Upper lobe of left lung (tissue), 6 donors: ENCODE results near the gene SATB2. TPM values are rescaled to one million over a fixed set of nuclear protein-coding genes. Genes with fewer than 3 reads are reported as not detected.

ENCODE experiments used
- ATAC-seq, 2 donors: fragments of 200-7000 bp; cut with Tn5 transposase; one replicate each; pipeline ENCODE4 v1.9.1; 2022; ENCODE audit warnings: mild to moderate bottlenecking in 2 of 2, moderate library complexity in 2 of 2; ENCODE audit not compliant: low FRiP score in 2 of 2
- DNase-seq, 2 donors: peaks; one replicate each; pipeline ENCODE4 v3.0.0-alpha.2; 2019 to 2020
- H3K27ac ChIP-seq, 4 donors: fragments of 200-600 bp; sonication (generic); one replicate each; pipeline ENCODE4 v1.5.1; 2016 to 2019
- H3K27me3 ChIP-seq, 4 donors: fragments of 200-600 bp; sonication (generic); one replicate each; pipeline ENCODE4 v1.5.1; 2017 to 2019
- H3K36me3 ChIP-seq, 4 donors: fragments of 200-600 bp; sonication (generic); one replicate each; pipeline ENCODE4 v1.5.1; 2016 to 2019
- H3K4me1 ChIP-seq, 4 donors: fragments of 200-600 bp; sonication (generic); one replicate each; pipeline ENCODE4 v1.5.1; 2018 to 2019
- H3K4me3 ChIP-seq, 4 donors: fragments of 200-600 bp; sonication (generic); one replicate each; pipeline ENCODE4 v1.5.1; 2017 to 2019; ENCODE audit warnings: mild to moderate bottlenecking in 2 of 4, moderate library complexity in 1 of 4
- H3K9me3 ChIP-seq, 4 donors: fragments of 200-600 bp; sonication (generic); one replicate each; pipeline ENCODE4 v1.5.1; 2018 to 2019
- EP300 ChIP-seq, 4 donors: sonication (generic); formaldehyde crosslinking; IDR thresholded peaks; one replicate each; pipeline ENCODE4 v1.5.1; 2017; ENCODE audit warnings: antibody characterized with exemption in 4 of 4, control low read depth in 2 of 4
- POLR2A ChIP-seq, 4 donors: fragments of 450-650 bp; IDR thresholded peaks; one replicate each; pipeline ENCODE4 v1.5.1; 2016 to 2017; ENCODE audit warnings: antibody characterized with exemption in 4 of 4, mild to moderate bottlenecking in 2 of 4
- POLR2AphosphoS5 ChIP-seq, 2 donors: sonication (generic); formaldehyde crosslinking; IDR thresholded peaks; one replicate each; pipeline ENCODE4 v1.5.1; 2017; ENCODE audit warnings: antibody characterized with exemption in 2 of 2
- WGBS, 2 donors: methylation state at CpG; one replicate each; pipeline ENCODE4 v1.1.5; 2017 to 2018; 5-methylcytosine and 5-hydroxymethylcytosine counted together
- total RNA-seq, 6 donors: library from RNA; depleted of rRNA in 4 of 6; stranded (reverse); fragments of >200 nt in 4 of 6; gene quantifications; one replicate each; pipeline versions ENCODE4 v1.1.0 to v1.2.1, GENCODE V29; 2016 to 2021
- TF ChIP-seq, protein P1 (sequence below), 6 experiments: fragments of 450-650 bp in 4 of 6; fragments of 200-600 bp in 2 of 6; sonication (generic) in 2 of 6; IDR thresholded peaks; one replicate each; pipeline ENCODE4 v1.5.1; 2016 to 2019; ENCODE audit warnings: antibody characterized with exemption in 6 of 6
- donor health status: DM: no; HTN: no; CAD: no; lungs with moderate emphysema.
- donor health status: DM: no; HTN: yes; CAD: no; lungs with severe emphysema.

SATB2 gene
- total RNA-seq, 6 donors from 2014 or later: 1.7 to 9.4 (median 3.1) TPM

DNA sequence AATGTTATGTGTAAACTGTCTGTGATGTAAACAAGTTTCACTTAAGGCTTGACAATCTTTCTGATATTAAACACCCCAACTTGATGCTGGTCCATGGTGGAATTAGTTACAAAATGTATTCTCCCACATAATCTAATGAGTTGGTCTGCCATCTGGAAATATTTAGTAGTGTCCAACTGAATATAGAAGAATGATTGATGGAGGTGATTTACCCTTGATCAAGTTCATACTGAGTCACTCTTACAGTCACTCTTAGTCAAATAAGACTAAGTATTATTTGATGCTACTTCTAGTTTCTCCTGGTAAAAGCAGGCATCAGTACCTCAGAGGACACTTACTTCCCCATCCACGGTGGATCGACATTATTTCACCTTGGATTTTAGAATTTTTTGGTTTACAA lies 198.1 kb downstream of the SATB2 start:
- Histone ChIP-seq H3K4me1 (no peaks in the 10 kb centered on the region), H3K27me3 (no peaks in the 10 kb centered on the region), H3K27ac (no peak overlapping the region), H3K36me3 (no peaks in the 10 kb centered on the region), H3K9me3 (peaks cover 0 to 28% (median 22%) of the 10 kb centered on the region in 4 donors), H3K4me3 (no peak overlapping the region)
- WGBS, 2 donors: 40 to 63% methylated on average over 2 of the region's 2 CpGs
- TF ChIP-seq POLR2AphosphoS5 (IDR thresholded peaks at IDR 0.05): no peak
- TF ChIP-seq, protein P1, sequence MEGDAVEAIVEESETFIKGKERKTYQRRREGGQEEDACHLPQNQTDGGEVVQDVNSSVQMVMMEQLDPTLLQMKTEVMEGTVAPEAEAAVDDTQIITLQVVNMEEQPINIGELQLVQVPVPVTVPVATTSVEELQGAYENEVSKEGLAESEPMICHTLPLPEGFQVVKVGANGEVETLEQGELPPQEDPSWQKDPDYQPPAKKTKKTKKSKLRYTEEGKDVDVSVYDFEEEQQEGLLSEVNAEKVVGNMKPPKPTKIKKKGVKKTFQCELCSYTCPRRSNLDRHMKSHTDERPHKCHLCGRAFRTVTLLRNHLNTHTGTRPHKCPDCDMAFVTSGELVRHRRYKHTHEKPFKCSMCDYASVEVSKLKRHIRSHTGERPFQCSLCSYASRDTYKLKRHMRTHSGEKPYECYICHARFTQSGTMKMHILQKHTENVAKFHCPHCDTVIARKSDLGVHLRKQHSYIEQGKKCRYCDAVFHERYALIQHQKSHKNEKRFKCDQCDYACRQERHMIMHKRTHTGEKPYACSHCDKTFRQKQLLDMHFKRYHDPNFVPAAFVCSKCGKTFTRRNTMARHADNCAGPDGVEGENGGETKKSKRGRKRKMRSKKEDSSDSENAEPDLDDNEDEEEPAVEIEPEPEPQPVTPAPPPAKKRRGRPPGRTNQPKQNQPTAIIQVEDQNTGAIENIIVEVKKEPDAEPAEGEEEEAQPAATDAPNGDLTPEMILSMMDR (IDR thresholded peaks at IDR 0.05): no peak
- no peak for TF ChIP-seq EP300 (IDR thresholded peaks at IDR 0.05)
- no peak for TF ChIP-seq POLR2A (IDR thresholded peaks at IDR 0.05)
- DNase-seq: no peak
- no peak for ATAC-seq

DNA sequence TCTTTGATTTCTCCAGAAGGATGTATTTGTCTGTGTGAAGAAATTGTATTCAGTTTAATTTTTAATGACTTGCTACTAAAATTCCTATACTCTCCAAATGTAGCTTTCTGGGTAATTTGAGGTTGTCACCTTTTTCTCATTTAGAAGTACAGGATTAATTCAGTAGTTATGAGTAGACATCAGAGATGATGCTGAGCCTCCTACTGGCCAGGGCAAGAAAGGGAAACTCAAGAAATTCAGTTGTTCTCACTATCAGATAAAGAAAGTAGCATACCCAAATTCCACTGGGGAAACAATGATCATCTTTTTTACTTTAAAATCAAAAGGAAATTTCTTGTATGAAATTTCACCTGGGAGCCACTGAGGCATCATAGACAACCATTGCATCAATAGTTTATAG lies 199.4 kb downstream of the SATB2 start:
- H3K4me1 ChIP-seq: no peaks in the 10 kb centered on the region
- ATAC-seq (no peak), DNase-seq (no peak)
- H3K4me3 ChIP-seq: no peak overlapping the region
- H3K27me3 ChIP-seq: no peaks in the 10 kb centered on the region
- no peaks in the 10 kb centered on the region for H3K36me3 ChIP-seq
- H3K27ac ChIP-seq: no peak overlapping the region
- TF ChIP-seq, protein P1 (IDR thresholded peaks at IDR 0.05): no peak
- TF ChIP-seq EP300 (IDR thresholded peaks at IDR 0.05) (no peak), POLR2AphosphoS5 (IDR thresholded peaks at IDR 0.05) (no peak), POLR2A (IDR thresholded peaks at IDR 0.05) (no peak)
- H3K9me3 ChIP-seq: peaks cover 0 to 17% (median 15%) of the 10 kb centered on the region in 4 donors

DNA sequence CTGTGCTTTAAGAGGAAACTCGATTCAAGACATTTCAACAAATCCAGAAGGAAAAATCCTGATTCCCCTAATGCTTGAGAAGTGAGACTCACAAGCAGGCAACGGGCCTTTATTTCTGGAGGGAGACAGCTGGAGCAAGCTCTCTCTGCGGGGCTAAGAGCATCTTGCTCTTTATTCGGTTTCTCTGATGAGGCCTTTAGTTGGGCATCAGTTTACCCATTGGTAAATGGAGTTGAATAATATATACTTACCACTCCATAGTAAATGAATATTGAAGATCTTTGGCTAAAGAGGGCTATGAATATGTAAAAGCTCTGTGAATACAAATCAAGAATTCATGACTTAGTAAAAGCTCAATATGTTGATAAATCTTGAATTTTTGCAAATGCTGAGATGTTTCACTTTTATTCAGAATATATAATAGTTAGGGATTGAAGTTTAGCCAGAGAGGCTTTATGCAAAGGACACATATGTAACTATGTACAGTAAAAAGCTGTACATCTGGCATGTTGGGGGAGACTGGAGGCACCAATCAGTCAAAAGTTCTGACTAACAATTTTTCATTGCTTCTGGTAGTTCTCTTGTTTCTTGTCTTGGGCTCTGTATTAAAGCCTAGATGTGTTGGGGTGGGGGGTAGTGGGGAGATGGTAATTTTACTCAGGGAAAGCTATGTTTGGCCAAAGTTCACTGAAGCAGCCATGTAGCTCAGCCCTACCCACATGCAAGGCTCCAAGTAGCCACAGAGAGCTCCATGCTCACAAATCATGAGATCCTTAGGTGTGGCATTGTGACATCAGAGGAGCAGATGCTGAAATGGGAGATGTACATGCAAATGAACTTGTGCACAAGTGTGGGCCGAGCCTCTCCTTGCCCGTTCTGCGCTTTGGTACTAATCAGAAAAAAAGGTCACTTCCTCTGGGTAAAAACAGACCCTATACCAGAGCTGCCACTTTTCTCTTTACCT lies 200.2 kb downstream of the SATB2 start:
- Histone ChIP-seq H3K27me3 (no peaks in the 10 kb centered on the region), H3K9me3 (peaks cover 0 to 10% (median 9%) of the 10 kb centered on the region in 4 donors), H3K36me3 (no peaks in the 10 kb centered on the region), H3K4me1 (no peaks in the 10 kb centered on the region), H3K4me3 (no peak overlapping the region), H3K27ac (no peak overlapping the region)
- DNase-seq (no peak), ATAC-seq (no peak)
- whole genome bisulfite sequencing, 2 donors: 83% methylated on average over 7 of the region's 7 CpGs
- TF ChIP-seq EP300 (IDR thresholded peaks at IDR 0.05) (no peak), POLR2AphosphoS5 (IDR thresholded peaks at IDR 0.05) (no peak), POLR2A (IDR thresholded peaks at IDR 0.05) (no peak)
- TF ChIP-seq, protein P1 (IDR thresholded peaks at IDR 0.05): no peak

DNA sequence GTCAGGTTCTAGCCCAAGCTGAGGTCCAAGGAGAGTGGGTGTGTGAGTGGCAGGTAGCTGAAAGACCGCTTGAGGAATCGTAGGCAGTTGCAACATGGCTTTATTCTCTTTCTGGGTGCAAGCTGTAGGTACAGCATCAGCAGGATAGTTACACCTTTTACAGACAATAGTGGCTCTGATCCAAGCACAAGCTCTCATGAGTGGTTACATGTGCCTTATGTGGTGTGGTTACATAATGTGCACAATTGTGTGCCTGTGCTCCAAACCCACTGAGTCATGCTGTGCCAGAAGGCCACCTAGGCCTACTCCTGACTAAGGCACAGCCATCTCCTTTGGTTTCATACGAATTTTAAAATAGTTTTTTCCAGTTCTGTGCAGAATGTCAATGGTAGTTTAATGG lies 227.6 kb downstream of the SATB2 start:
- TF ChIP-seq, protein P1 (IDR thresholded peaks at IDR 0.05): no peak
- TF ChIP-seq EP300 (IDR thresholded peaks at IDR 0.05) (no peak), POLR2AphosphoS5 (IDR thresholded peaks at IDR 0.05) (no peak), POLR2A (IDR thresholded peaks at IDR 0.05) (no peak)

More for the DNA sequence above, 227.6 kb downstream of the SATB2 start:
- H3K36me3 ChIP-seq: no peaks in the 10 kb centered on the region
- no peaks in the 10 kb centered on the region for H3K9me3 ChIP-seq
- ATAC-seq (no peak), DNase-seq (no peak)
- no peak overlapping the region for H3K27ac ChIP-seq
- H3K27me3 ChIP-seq: no peaks in the 10 kb centered on the region
- WGBS, 2 donors: 81 to 82% methylated on average over 3 of the region's 3 CpGs
- no peak overlapping the region for H3K4me3 ChIP-seq
- H3K4me1 ChIP-seq: no peaks in the 10 kb centered on the region
